ENCODE data around the gene ANAPC16. TPM values are rescaled to one million over a fixed set of nuclear protein-coding genes. Genes with fewer than 3 reads are reported as not detected.
"Not testable (repeated sequence)": the region's sequence is repeated elsewhere in the genome, so short reads cannot be mapped to it uniquely, and the experiment has no call there.

ANAPC16 gene
- total RNA-seq, 1 experiment from 2014 or later: 52.3 TPM

DNA sequence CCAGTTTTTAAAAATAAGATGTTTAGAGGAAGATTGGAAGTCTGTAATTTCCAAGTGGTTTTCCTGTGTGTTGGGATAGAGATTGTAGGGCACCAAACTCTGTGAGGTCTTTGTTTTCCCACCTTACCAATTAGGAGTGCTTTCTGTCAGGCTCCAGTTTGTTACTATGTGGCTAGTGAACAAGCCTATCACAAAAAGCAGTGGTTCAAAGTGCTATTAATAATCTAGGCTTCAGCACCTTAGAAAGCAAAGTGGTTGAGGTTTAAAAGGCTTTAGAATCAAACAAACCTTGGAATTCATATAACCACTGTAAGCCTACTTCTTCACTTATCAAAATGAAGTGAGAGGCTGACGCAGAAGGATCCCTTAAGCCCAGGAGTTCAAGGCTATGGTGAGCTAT, 11.1 kb upstream of the ANAPC16 start:
- in situ Hi-C loops (cut with HindIII; ENCODE audit: low pct_unique_long_range_greater_than_20kb, low sequenced_read_pairs): no loop called here
- no peak for DNase-seq (ENCODE audit: low read depth, low spot score)

- in situ Hi-C loops (cut with HindIII; ENCODE audit: low pct_unique_long_range_greater_than_20kb, low sequenced_read_pairs): no loop called here
- DNase-seq (ENCODE audit: low read depth, low spot score): no peak
These were observed 9.1 kb upstream of the ANAPC16 start for GRCh38 chr10:72206511-72207229.

DNA sequence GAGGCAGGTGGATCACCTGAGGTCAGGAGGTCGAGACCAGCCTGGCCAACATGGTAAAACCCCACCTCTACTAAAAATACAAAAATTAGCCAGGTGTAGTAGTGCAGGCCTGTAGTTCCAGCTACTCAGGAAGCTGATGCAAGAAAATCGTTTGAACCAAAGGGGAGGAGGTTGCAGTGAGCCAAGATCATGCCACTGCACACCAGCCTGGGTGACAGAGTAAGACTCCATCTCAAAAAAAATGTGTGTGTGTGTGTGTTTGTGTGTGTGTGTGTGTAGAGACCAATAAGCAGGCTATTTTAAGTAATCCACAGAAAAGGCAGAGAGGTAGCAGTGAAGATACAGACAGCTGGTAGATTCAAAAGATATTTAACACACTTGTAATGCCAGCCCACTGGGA, 7.3 kb upstream of the ANAPC16 start:
- in situ Hi-C loops (cut with HindIII; ENCODE audit: low pct_unique_long_range_greater_than_20kb, low sequenced_read_pairs); DNase-seq (ENCODE audit: low read depth, low spot score): not testable (repeated sequence)

GRCh38 chr10:72211381-72211780, 4.4 kb upstream of the ANAPC16 start:
- in situ Hi-C loops (cut with HindIII; ENCODE audit: low pct_unique_long_range_greater_than_20kb, low sequenced_read_pairs): not testable (repeated sequence)

GRCh38 chr10:72211832-72212231, 4.0 kb upstream of the ANAPC16 start:
- DNase-seq (ENCODE audit: low read depth, low spot score); in situ Hi-C loops (cut with HindIII; ENCODE audit: low pct_unique_long_range_greater_than_20kb, low sequenced_read_pairs): not testable (repeated sequence)

More at GRCh38 chr10:72211381-72211780, 4.4 kb upstream of the ANAPC16 start:
- not testable (repeated sequence) for DNase-seq (ENCODE audit: low read depth, low spot score)

DNA sequence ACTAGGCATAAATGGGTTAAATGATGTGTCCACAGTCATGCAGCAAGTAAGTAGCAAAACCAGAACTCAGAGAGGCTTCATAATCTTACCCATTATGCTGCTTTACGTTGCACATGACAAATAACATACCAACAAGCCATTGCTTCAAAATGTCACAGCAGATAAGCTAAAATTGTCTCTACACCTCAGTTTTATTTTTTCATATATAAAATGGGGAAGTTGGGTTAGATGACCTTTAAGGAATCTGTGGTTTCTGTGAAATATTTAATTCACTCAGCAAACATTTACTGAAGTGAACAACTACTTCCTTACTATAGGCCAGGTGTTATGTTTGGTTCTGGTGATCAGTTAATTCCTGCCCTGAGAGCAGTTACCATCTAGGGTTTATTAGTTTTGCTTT, 2.5 kb downstream of the ANAPC16 start:
- in situ Hi-C loops (cut with HindIII; ENCODE audit: low pct_unique_long_range_greater_than_20kb, low sequenced_read_pairs): no loop called here
- DNase-seq (ENCODE audit: low read depth, low spot score): no peak

- DNase-seq (ENCODE audit: low read depth, low spot score): no peak
- in situ Hi-C loops (cut with HindIII; ENCODE audit: low pct_unique_long_range_greater_than_20kb, low sequenced_read_pairs): no loop called here
These were observed 2.9 kb downstream of the ANAPC16 start for GRCh38 chr10:72218726-72219125.

DNA sequence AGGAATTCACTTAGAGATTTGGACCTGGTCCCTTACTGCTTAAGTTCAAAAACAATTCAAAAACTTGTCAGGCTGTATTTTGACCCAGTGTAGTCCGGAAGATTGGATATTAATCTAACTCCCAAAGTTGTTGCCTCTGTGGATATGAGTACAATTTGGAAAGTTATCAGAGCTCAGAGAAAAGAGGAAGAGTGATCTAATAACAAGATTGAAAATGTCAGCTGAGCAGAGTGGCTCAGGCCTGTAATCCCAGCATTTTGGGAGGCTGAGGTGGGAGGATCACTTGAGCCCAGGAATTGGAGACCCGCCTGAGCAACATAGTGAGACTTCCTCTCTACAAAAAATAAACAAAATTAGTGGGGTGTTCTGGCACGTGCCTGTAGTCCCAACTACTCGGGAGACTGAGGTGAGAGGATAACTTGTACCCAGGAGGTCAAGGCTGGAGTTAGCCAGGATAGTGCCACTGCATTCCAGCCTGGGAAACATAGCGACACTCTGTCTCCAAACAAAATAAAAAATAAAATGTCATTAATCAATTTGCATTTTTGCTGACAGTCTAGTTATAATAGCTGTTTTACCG, 3.5 kb downstream of the ANAPC16 start:
- in situ Hi-C loops (cut with HindIII; ENCODE audit: low pct_unique_long_range_greater_than_20kb, low sequenced_read_pairs): no loop called here

GRCh38 chr10:72220637-72221036, 4.8 kb downstream of the ANAPC16 start:
- in situ Hi-C loops (cut with HindIII; ENCODE audit: low pct_unique_long_range_greater_than_20kb, low sequenced_read_pairs): no loop called here
- no peak for DNase-seq (ENCODE audit: low read depth, low spot score)

More for the DNA sequence above, 3.5 kb downstream of the ANAPC16 start:
- no peak for DNase-seq (ENCODE audit: low read depth, low spot score)

- DNase-seq (ENCODE audit: low read depth, low spot score): no peak
- in situ Hi-C loops (cut with HindIII; ENCODE audit: low pct_unique_long_range_greater_than_20kb, low sequenced_read_pairs): no loop called here
These were observed 5.5 kb downstream of the ANAPC16 start for GRCh38 chr10:72221278-72221677.

GRCh38 chr10:72223743-72224101, 7.9 kb downstream of the ANAPC16 start:
- DNase-seq (ENCODE audit: low read depth, low spot score): no peak
- in situ Hi-C loops (cut with HindIII; ENCODE audit: low pct_unique_long_range_greater_than_20kb, low sequenced_read_pairs): no loop called here

DNA sequence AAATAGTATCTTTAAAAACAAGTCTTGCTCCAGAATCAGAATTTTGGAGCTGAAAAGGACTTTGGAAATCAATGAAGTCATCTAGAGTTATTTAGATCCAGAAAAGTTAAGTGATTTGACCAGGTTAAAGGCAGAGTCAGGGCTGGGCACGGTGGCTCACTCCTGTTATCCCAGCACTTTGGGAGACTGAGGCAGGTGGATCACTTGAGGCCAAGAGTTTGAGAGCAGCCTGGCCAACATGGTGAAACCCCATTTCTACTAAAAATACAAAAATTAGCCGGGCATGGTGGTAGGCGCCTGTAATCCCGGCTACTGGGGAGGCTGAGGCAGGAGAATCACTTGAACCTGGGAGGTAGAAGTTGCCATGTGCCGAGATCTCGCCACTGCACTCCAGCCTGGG, 8.4 kb downstream of the ANAPC16 start:
- in situ Hi-C loops (cut with HindIII; ENCODE audit: low pct_unique_long_range_greater_than_20kb, low sequenced_read_pairs); DNase-seq (ENCODE audit: low read depth, low spot score): not testable (repeated sequence)

DNA sequence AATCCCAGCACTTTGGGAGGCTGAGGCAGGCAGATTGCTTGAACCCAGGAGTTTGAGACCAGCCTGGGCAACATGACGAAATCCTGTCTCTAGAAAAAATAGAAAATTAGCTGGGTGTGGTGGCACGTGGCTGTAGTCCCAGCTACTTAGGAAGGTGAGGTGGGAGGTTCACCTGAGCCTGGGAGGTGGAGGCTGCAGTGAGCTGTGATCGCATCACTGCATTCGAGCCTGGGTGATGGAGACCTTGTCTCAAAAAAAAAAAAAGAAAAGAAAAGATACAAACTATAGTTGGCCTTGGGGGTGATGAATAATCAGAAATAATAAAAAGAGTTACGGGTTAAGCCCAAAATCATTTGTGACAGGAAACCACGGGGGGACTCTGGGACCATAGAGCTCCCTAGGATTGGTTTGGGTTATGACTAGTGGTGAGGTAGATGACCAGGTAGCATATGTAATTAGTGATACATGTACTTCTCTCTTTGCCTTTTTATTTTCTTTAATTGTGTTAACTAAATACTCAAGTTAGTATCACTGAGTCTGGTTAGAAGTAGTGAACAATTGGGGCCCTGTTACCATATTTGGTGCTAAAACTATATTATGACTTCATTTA, 10.7 kb downstream of the ANAPC16 start:
- no peak for DNase-seq (ENCODE audit: low read depth, low spot score)
- in situ Hi-C loops (cut with HindIII; ENCODE audit: low pct_unique_long_range_greater_than_20kb, low sequenced_read_pairs): no loop called here

DNA sequence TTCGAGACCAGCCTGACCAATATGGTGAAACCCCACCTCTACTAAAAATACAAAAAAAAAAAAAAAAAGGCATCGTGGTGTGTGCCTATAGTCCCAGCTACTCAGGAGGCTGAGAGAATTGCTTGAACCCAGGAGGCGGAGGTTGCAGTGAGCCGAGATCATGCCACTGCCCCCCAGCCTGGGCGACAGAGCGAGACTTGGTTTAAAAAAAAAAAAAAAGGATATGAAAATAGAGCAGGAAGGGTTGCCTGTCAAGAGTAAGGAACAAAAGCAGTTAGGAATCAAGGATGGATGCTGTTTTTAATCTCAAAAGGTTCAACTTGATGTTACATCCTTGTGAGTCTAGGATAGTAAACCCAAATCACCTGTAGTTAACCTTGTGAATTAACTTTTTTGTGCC, 12.0 kb downstream of the ANAPC16 start:
- in situ Hi-C loops (cut with HindIII; ENCODE audit: low pct_unique_long_range_greater_than_20kb, low sequenced_read_pairs): no loop called here
- no peak for DNase-seq (ENCODE audit: low read depth, low spot score)

DNA sequence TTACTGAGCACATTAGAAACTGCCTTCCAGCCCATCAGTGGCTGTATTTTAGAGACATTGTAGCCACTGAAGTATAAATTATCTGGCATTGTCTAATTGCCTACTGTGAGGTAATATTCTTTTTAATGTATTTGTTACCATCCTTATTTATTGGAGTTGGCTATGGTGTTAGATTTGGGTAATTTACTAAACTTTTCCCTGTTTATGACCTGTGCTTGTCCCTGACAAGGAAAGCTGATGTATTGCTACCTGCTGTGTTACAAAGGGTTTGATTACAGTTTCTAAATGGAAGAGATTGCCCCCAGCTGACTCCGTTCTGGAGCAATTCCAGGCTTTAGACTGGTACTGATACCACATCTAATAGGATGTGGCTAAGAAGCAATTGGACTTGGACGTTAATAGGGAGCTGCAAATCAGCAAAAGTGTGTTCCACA, 12.5 kb downstream of the ANAPC16 start:
- in situ Hi-C loops (cut with HindIII; ENCODE audit: low pct_unique_long_range_greater_than_20kb, low sequenced_read_pairs): no loop called here
- no peak for DNase-seq (ENCODE audit: low read depth, low spot score)

DNA sequence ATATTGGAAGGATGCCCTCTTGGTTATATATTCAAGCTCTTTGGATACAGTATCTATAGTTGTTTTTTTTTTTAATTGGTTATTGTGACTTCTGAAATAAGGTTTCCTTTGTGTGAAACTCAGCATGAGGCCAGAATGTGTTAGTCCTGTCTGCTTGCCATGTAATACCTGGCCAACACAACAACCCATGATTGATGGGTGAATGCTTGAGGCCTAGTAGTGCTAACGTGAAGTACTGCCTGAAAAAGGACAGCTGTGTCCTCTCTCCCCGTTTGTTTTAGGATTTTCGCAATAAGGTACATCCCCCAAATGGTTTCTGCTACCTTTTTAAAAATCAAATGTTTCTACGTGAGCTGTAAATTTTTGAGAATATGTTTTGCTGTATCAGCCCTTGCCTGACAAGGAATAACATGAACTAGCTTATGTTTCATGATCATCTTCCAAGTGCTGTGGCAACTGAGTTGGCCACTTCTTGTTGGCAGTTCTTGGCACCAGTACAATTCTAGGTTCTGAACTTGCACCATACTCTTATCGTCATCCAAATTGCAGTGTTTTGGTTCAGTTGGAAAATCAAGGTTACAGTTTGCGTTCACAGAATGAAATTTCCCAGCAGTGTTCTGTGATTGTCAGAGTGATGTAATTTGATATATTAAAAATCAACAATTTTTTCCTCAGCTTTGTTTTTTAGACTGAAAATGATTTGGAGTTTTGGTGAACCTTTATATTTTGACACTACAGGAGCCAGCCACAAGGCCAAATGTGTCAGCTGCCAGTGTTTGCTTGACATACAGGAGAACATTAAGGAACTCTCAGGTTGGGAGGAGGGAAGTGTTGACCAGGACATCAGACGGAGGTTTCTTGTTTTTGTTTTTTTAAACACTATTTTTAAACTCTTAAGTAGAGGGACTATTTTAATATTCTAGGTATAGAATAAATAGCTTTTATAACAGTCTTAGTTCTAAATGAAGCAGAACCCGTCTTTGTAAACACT, 13.7 kb downstream of the ANAPC16 start:
- no peak for DNase-seq (ENCODE audit: low read depth, low spot score)
- in situ Hi-C loops (cut with HindIII; ENCODE audit: low pct_unique_long_range_greater_than_20kb, low sequenced_read_pairs): no loop called here

GRCh38 chr10:72233621-72234020, 17.8 kb downstream of the ANAPC16 start:
- no peak for DNase-seq (ENCODE audit: low read depth, low spot score)
- in situ Hi-C loops (cut with HindIII; ENCODE audit: low pct_unique_long_range_greater_than_20kb, low sequenced_read_pairs): no loop called here

- no peak for DNase-seq (ENCODE audit: low read depth, low spot score)
- in situ Hi-C loops (cut with HindIII; ENCODE audit: low pct_unique_long_range_greater_than_20kb, low sequenced_read_pairs): no loop called here
These were observed 18.8 kb downstream of the ANAPC16 start for GRCh38 chr10:72234560-72235095.

All from SK-MEL-5 (cell line).